Uterus (tissue), 4 donors: ENCODE measurements around the gene FLYWCH2. TPM values are rescaled to one million over a fixed set of nuclear protein-coding genes. Genes with fewer than 3 reads are reported as not detected.
A peak's percentile ranks its signal among the peaks of the same experiment; 100 is the strongest.
"Not testable (repeated sequence)": the region's sequence is repeated elsewhere in the genome, so short reads cannot be mapped to it uniquely, and the experiment has no call there.

Source experiments
- DNase-seq, 2 donors: peaks; one replicate each; pipeline ENCODE4 v3.0.0-alpha.2; 2019 to 2020
- H3K27ac ChIP-seq, 2 donors: fragments of 200-600 bp; sonication (generic); 1 replicate in 1 of 2; 2 replicates in 1 of 2; pipeline ENCODE4 v1.5.1; 2016 to 2018
- H3K27me3 ChIP-seq, 2 donors: fragments of 200-600 bp; sonication (generic); one replicate each; pipeline ENCODE4 v1.5.1; 2018 to 2019; ENCODE audit warnings: control low read depth in 1 of 2
- H3K36me3 ChIP-seq, 2 donors: fragments of 200-600 bp; sonication (generic); one replicate each; pipeline ENCODE4 v1.5.1; 2019; ENCODE audit warnings: control low read depth in 1 of 2
- H3K4me1 ChIP-seq, 2 donors: fragments of 200-600 bp; sonication (generic); one replicate each; pipeline ENCODE4 v1.5.1; 2018 to 2019; ENCODE audit warnings: control low read depth in 1 of 2
- H3K4me3 ChIP-seq, 2 donors: fragments of 200-600 bp; sonication (generic); 1 replicate in 1 of 2; 2 replicates in 1 of 2; pipeline ENCODE4 v1.5.1; 2018 to 2019; ENCODE audit warnings: mild to moderate bottlenecking in 1 of 2
- H3K9me3 ChIP-seq, 2 donors: fragments of 200-600 bp; sonication (generic); one replicate each; pipeline ENCODE4 v1.5.1; 2019; ENCODE audit warnings: control low read depth in 1 of 2
- CTCF ChIP-seq, 4 experiments: fragments of 200-600 bp in 2 of 4; fragments of 450-650 bp in 2 of 4; sonication (generic) in 2 of 4; IDR thresholded peaks; one replicate each; pipeline ENCODE4 v1.5.1; 2016 to 2019; ENCODE audit warnings: antibody characterized with exemption in 4 of 4, mild to moderate bottlenecking in 2 of 4, moderate library complexity in 1 of 4
- POLR2A ChIP-seq, 2 donors: fragments of 450-650 bp; IDR thresholded peaks; one replicate each; pipeline ENCODE4 v1.6.1; 2016; ENCODE audit warnings: antibody characterized with exemption in 2 of 2, mild to moderate bottlenecking in 1 of 2, moderate library complexity in 1 of 2
- intact Hi-C: fragments of 100-400 bp; cut with DNase I; formaldehyde crosslinking; loops from one replicate; pipeline ENCODE4 v1.15.1; 2023; ENCODE audit warnings: low total_unique reads
- total RNA-seq, 4 donors: library from RNA; depleted of rRNA in 3 of 4; stranded (reverse); fragments of >200 nt in 3 of 4; gene quantifications; one replicate each; pipeline versions ENCODE4 v1.1.0 to v1.2.4, GENCODE V29; 2014 to 2023
- donor health status: DM: yes; HTN: yes; CAD: no.

FLYWCH2 gene
- total RNA-seq, 4 donors from 2014 or later: 27.9 to 223 (median 40.9) TPM

GRCh38 chr16:2905988-2906387 is 23.0 kb downstream of the FLYWCH2 start:
- TF ChIP-seq POLR2A (IDR thresholded peaks at IDR 0.05) (no peak), CTCF (IDR thresholded peaks at IDR 0.05) (no peak)
- Histone ChIP-seq H3K4me3 (no peak overlapping the region), H3K27ac (peak overlapping the region; percentile 51 to 64), H3K36me3 (no peaks in the 10 kb centered on the region), H3K9me3 (no peaks in the 10 kb centered on the region), H3K27me3 (no peaks in the 10 kb centered on the region), H3K4me1 (peaks cover 0 to 6% of the 10 kb centered on the region in 2 donors)
- DNase-seq: no peak
- intact Hi-C loops: loop anchor here (10.0 kb wide), 1 partner anchor 1969 kb away; no protein-coding TSS in a partner anchor

- not testable (repeated sequence) for H3K9me3 ChIP-seq, H3K36me3 ChIP-seq, H3K4me1 ChIP-seq, H3K27ac ChIP-seq, H3K4me3 ChIP-seq, H3K27me3 ChIP-seq
- intact Hi-C loops: loop anchor here (10.0 kb wide), 1 partner anchor 1968 kb away; no protein-coding TSS in a partner anchor
- TF ChIP-seq CTCF (IDR thresholded peaks at IDR 0.05): peak; percentile 33 to 67 (median 50)
- peak; percentile 54 for DNase-seq
Measured at GRCh38 chr16:2907084-2907753, 24.2 kb downstream of the FLYWCH2 start.

GRCh38 chr16:2910441-2910969 is 27.5 kb downstream of the FLYWCH2 start:
- TF ChIP-seq CTCF (IDR thresholded peaks at IDR 0.05): no peak
- no peak for TF ChIP-seq POLR2A (IDR thresholded peaks at IDR 0.05)
- Histone ChIP-seq H3K9me3 (no peaks in the 10 kb centered on the region), H3K4me1 (peaks cover 0 to 6% of the 10 kb centered on the region in 2 donors), H3K36me3 (no peaks in the 10 kb centered on the region), H3K27ac (no peak overlapping the region), H3K27me3 (no peaks in the 10 kb centered on the region), H3K4me3 (no peak overlapping the region)
- DNase-seq: no peak
- intact Hi-C loops: no loop called here

- Histone ChIP-seq H3K9me3 (no peaks in the 10 kb centered on the region), H3K27ac (peak within 1 kb of the TSS; percentile 84 to 90), H3K27me3 (no peaks in the 10 kb centered on the region), H3K4me1 (no peaks in the 10 kb centered on the region), H3K4me3 (peak within 1 kb of the TSS; percentile 53 to 93), H3K36me3 (no peaks in the 10 kb centered on the region)
- TF ChIP-seq POLR2A (IDR thresholded peaks at IDR 0.05) (peak; percentile 71 to 87), CTCF (IDR thresholded peaks at IDR 0.05) (peak in 2 of 4 experiments; percentile 30 to 59)
- intact Hi-C loops: no loop called here
- DNase-seq: peak; percentile 98 to 99
Measured at GRCh38 chr16:2911638-2912329, 28.8 kb downstream of the FLYWCH2 start, which contains the start of gene FLYWCH1. Gene FLYWCH1, plus strand, starts transcription at chr16:2911931. Its CDS starts 17,755 bp downstream, at chr16:2929686.
